Activated CD8-positive, alpha-beta memory T cell treated with anti-CD3 and anti-CD28 coated beads for 48 hours (primary cell): ENCODE results near the gene SEPTIN10.

Experiments used
- DNase-seq, 3 experiments: peaks; one replicate each; pipeline ENCODE4 v3.0.0-alpha.2; 2020; ENCODE audit warnings: low read depth in 2 of 3, low spot score in 2 of 3

Gene SEPTIN10

GRCh38 chr2:109501461-109501860 is 112.3 kb downstream of the SEPTIN10 start:
- DNase-seq: no peak

GRCh38 chr2:109500910-109501309 is 112.9 kb downstream of the SEPTIN10 start:
- DNase-seq: no peak

- DNase-seq: no peak
Observed at GRCh38 chr2:109499566-109499965, 114.2 kb downstream of the SEPTIN10 start.

GRCh38 chr2:109498906-109499305 is 114.9 kb downstream of the SEPTIN10 start:
- no peak for DNase-seq

GRCh38 chr2:109497911-109498870 is 115.6 kb downstream of the SEPTIN10 start:
- no peak for DNase-seq

GRCh38 chr2:109497463-109497862 is 116.3 kb downstream of the SEPTIN10 start:
- no peak for DNase-seq

GRCh38 chr2:109494351-109494750 is 119.4 kb downstream of the SEPTIN10 start:
- no peak for DNase-seq

GRCh38 chr2:109493176-109493935 is 120.4 kb downstream of the SEPTIN10 start:
- DNase-seq: no peak
